Glomerular endothelial cell (primary cell): ENCODE measurements around the gene RBSN. TPM values are rescaled to one million over a fixed set of nuclear protein-coding genes. Genes with fewer than 3 reads are reported as not detected.
A peak's percentile ranks its signal among the peaks of the same experiment; 100 is the strongest.

Experiments used
- DNase-seq: peaks from one replicate; pipeline ENCODE4 v3.0.0-alpha.2; 2011; ENCODE audit warnings: low read depth, low spot score; ENCODE audit errors: extremely low read depth
- total RNA-seq: library from RNA; depleted of rRNA; stranded (reverse); fragments of >200 nt; gene quantifications from 2 replicates; pipeline ENCODE4 v1.2.3, GENCODE V29; 2015

RBSN gene
- total RNA-seq, 1 donor from 2014 or later, result 19.7 TPM

- DNase-seq, result no peak
Observed at GRCh38 chr3:15102256-15102655, 3.3 kb upstream of the RBSN start.

- peak; percentile 1 for DNase-seq
Observed at GRCh38 chr3:15099364-15100098, 583 bp upstream of the RBSN start.

GRCh38 chr3:15097891-15098290, 1.1 kb downstream of the RBSN start:
- DNase-seq, result no peak

GRCh38 chr3:15096046-15096445, 2.9 kb downstream of the RBSN start:
- no peak for DNase-seq

- DNase-seq, result no peak
Observed at GRCh38 chr3:15094187-15094875, 4.6 kb downstream of the RBSN start.

GRCh38 chr3:15092686-15093085, 6.3 kb downstream of the RBSN start:
- no peak for DNase-seq

GRCh38 chr3:15091575-15091974, 7.4 kb downstream of the RBSN start:
- no peak for DNase-seq

GRCh38 chr3:15089201-15089600, 9.7 kb downstream of the RBSN start:
- no peak for DNase-seq

GRCh38 chr3:15086699-15087098, 12.2 kb downstream of the RBSN start:
- no peak for DNase-seq

- DNase-seq, result no peak
Observed at GRCh38 chr3:15086263-15086662, 12.7 kb downstream of the RBSN start.

- no peak for DNase-seq
Observed at GRCh38 chr3:15083252-15083651, 15.7 kb downstream of the RBSN start.

GRCh38 chr3:15081960-15082664, 16.8 kb downstream of the RBSN start:
- no peak for DNase-seq

GRCh38 chr3:15079091-15079490, 19.9 kb downstream of the RBSN start:
- no peak for DNase-seq

- DNase-seq, result no peak
Observed at GRCh38 chr3:15074500-15074899, 24.4 kb downstream of the RBSN start.

GRCh38 chr3:15071699-15072098, 27.2 kb downstream of the RBSN start:
- DNase-seq, result no peak

GRCh38 chr3:15069441-15069840, 29.5 kb downstream of the RBSN start:
- no peak for DNase-seq

GRCh38 chr3:15066467-15066866, 32.5 kb downstream of the RBSN start:
- no peak for DNase-seq

- no peak for DNase-seq
Observed at GRCh38 chr3:15065550-15066007, 33.4 kb downstream of the RBSN start.

- no peak for DNase-seq
Observed at GRCh38 chr3:15064835-15065549, 34.0 kb downstream of the RBSN start, which contains the start of gene MRPS25. Gene MRPS25, minus strand, starts transcription at chr3:15065315. Its CDS starts 121 bp downstream, at chr3:15065194.

GRCh38 chr3:15064299-15064834, 34.6 kb downstream of the RBSN start:
- no peak for DNase-seq
